ENCODE measurements around the gene AK9. TPM values are rescaled to one million over a fixed set of nuclear protein-coding genes. Genes with fewer than 3 reads are reported as not detected.

AK9 gene
- polyA plus RNA-seq, 2 of the 4 experiments (the other 2 are of a cell fraction) = 2.2 to 4.7 TPM

GRCh38 chr6:109469591-109470189, 221.3 kb downstream of the AK9 start:
- no peaks in the 10 kb centered on the region for H3K4me1 ChIP-seq
- TF ChIP-seq RNF2 (IDR thresholded peaks at IDR 0.05; ENCODE audit: borderline replicate concordance, low read depth) (no peak), FOSB (CRISPR knock-in tag; IDR thresholded peaks at IDR 0.05) (no peak), CEBPB (IDR thresholded peaks at IDR 0.05) (no peak), HOXB5 (CRISPR knock-in tag; IDR thresholded peaks at IDR 0.05) (no peak), REST (IDR thresholded peaks at IDR 0.05) (no peak), JUN (IDR thresholded peaks at IDR 0.05) (no peak), ZNF302 (CRISPR knock-in tag; IDR thresholded peaks at IDR 0.05) (no peak), ZFP36 (IDR thresholded peaks at IDR 0.05; ENCODE audit: borderline replicate concordance, partially characterized antibody) (no peak)
- TF ChIP-seq, protein P1, sequence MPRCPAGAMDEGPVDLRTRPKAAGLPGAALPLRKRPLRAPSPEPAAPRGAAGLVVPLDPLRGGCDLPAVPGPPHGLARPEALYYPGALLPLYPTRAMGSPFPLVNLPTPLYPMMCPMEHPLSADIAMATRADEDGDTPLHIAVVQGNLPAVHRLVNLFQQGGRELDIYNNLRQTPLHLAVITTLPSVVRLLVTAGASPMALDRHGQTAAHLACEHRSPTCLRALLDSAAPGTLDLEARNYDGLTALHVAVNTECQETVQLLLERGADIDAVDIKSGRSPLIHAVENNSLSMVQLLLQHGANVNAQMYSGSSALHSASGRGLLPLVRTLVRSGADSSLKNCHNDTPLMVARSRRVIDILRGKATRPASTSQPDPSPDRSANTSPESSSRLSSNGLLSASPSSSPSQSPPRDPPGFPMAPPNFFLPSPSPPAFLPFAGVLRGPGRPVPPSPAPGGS (IDR thresholded peaks at IDR 0.05) = no peak
- CTCF ChIA-PET = no interaction called here
- no peaks in the 10 kb centered on the region for H3K9me3 ChIP-seq
- ATAC-seq = no peak
- no peak overlapping the region for H3K27ac ChIP-seq
- WGBS (ENCODE audit: missing lambda C conversion rate) = 92% methylated on average over 5 of the region's 5 CpGs
- POLR2A ChIA-PET = no interaction called here
- H3K4me3 ChIP-seq = no peak overlapping the region
- no peak for FAIRE-seq
- no peak overlapping the region for H3K4me2 ChIP-seq
- DNase-seq (ENCODE audit: low read depth in 1 of 2, low spot score in 1 of 2) = no peak

DNA sequence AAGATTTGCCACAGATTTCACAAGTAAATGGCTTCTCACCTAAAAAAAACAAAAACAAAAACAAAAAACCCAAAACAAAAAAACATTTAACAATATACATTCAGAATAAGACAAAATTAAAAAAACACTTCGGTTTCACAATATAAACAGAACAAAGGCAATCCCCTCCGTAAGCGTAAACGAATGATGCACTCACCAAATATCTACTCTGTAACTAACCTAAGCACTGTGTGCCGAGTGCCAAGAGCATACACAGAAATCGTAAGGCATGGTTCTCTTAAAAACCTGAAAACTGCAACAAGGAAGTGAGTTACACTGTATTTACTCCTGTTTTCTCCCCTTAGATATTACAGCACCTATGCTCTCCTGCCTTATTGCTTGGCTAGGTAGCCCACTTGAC, 223.3 kb downstream of the AK9 start:
- DNase-seq (ENCODE audit: low read depth in 1 of 2, low spot score in 1 of 2) (no peak), FAIRE-seq (no peak), ATAC-seq (no peak)
- WGBS (ENCODE audit: missing lambda C conversion rate) = 88% methylated on average over 6 of the region's 6 CpGs
- Histone ChIP-seq H3K9me3 (no peaks in the 10 kb centered on the region), H3K27ac (no peak overlapping the region), H3K4me2 (no peak overlapping the region), H3K4me3 (no peak overlapping the region), H3K4me1 (no peaks in the 10 kb centered on the region)
- ChIA-PET CTCF (no interaction called here), POLR2A (no interaction called here)
- no peak for TF ChIP-seq TFCP2L1 (CRISPR knock-in tag; IDR thresholded peaks at IDR 0.05)
- no peak for TF ChIP-seq CBX2 (IDR thresholded peaks at IDR 0.05; ENCODE audit: borderline replicate concordance, low read depth)
- TF ChIP-seq RNF2 (IDR thresholded peaks at IDR 0.05; ENCODE audit: borderline replicate concordance, low read depth) = no peak
- no peak for TF ChIP-seq CTCF (IDR thresholded peaks at IDR 0.05)
- no peak for TF ChIP-seq CHD4 (IDR thresholded peaks at IDR 0.05; ENCODE audit: borderline replicate concordance)
- TF ChIP-seq HDAC2 (IDR thresholded peaks at IDR 0.05) = no peak
- no peak for TF ChIP-seq REST (IDR thresholded peaks at IDR 0.05)
- no peak for TF ChIP-seq EHF (CRISPR knock-in tag; IDR thresholded peaks at IDR 0.05)
- no peak for TF ChIP-seq ZFP36 (IDR thresholded peaks at IDR 0.05; ENCODE audit: borderline replicate concordance, partially characterized antibody)
- TF ChIP-seq, protein P2, sequence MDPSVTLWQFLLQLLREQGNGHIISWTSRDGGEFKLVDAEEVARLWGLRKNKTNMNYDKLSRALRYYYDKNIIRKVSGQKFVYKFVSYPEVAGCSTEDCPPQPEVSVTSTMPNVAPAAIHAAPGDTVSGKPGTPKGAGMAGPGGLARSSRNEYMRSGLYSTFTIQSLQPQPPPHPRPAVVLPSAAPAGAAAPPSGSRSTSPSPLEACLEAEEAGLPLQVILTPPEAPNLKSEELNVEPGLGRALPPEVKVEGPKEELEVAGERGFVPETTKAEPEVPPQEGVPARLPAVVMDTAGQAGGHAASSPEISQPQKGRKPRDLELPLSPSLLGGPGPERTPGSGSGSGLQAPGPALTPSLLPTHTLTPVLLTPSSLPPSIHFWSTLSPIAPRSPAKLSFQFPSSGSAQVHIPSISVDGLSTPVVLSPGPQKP (IDR thresholded peaks at IDR 0.05; ENCODE audit: low read depth, low read length) = no peak
- no peak for TF ChIP-seq TP53 (CRISPR knock-in tag; IDR thresholded peaks at IDR 0.05)
- TF ChIP-seq FOSL2 (IDR thresholded peaks at IDR 0.05) = no peak
- TF ChIP-seq FOSL2 (CRISPR knock-in tag; IDR thresholded peaks at IDR 0.05) = no peak
- TF ChIP-seq ATOH8 (CRISPR knock-in tag; IDR thresholded peaks at IDR 0.05; ENCODE audit: low read depth) = no peak
- no peak for TF ChIP-seq HES2 (IDR thresholded peaks at IDR 0.05)
- TF ChIP-seq MAFK (IDR thresholded peaks at IDR 0.05; ENCODE audit: partially characterized antibody) = no peak

All from A549 (cell line).